Endodermal cell (in vitro differentiated cells): Measurements from ENCODE around the gene TMEM238L. TPM values are rescaled to one million over a fixed set of nuclear protein-coding genes. Genes with fewer than 3 reads are reported as not detected.

Source experiments
- DNase-seq: peaks from one replicate; pipeline ENCODE4 v3.0.0-alpha.2; 2017
- H3K27ac ChIP-seq: 2 replicates; pipeline ENCODE4 v1.5.1; 2013; ENCODE audit warnings: mild to moderate bottlenecking, low read depth, low read length, moderate library complexity
- H3K27me3 ChIP-seq: 2 replicates; pipeline ENCODE4 v1.6.1; 2013; ENCODE audit warnings: mild to moderate bottlenecking, low read length, moderate library complexity; ENCODE audit not compliant: insufficient read depth, control insufficient read depth, poor library complexity, severe bottlenecking
- H3K36me3 ChIP-seq: 2 replicates; pipeline ENCODE4 v1.7.0; 2013; ENCODE audit warnings: mild to moderate bottlenecking, low read length, moderate library complexity; ENCODE audit not compliant: control insufficient read depth, insufficient read depth
- H3K4me1 ChIP-seq: one replicate; pipeline ENCODE4 v1.7.0; 2013; ENCODE audit warnings: low read length; ENCODE audit not compliant: control insufficient read depth, insufficient read depth
- H3K4me3 ChIP-seq: 2 replicates; pipeline ENCODE4 v1.5.1; 2013; ENCODE audit warnings: mild to moderate bottlenecking, low read length, moderate library complexity
- H3K9ac ChIP-seq: 2 replicates; pipeline ENCODE4 v1.6.1; 2013; ENCODE audit warnings: mild to moderate bottlenecking, low read length, moderate library complexity; ENCODE audit not compliant: poor library complexity, severe bottlenecking; ENCODE audit errors: extremely low read depth
- H3K9me3 ChIP-seq: 2 replicates; pipeline ENCODE4 v1.6.1; 2013; ENCODE audit warnings: mild to moderate bottlenecking, low read length, moderate library complexity; ENCODE audit not compliant: control insufficient read depth
- H3K27ac Mint-ChIP-seq: 2 replicates; pipeline ENCODE4 v1.8.0; 2020; ENCODE audit warnings: mixed read lengths
- H3K27me3 Mint-ChIP-seq: 2 replicates; pipeline ENCODE4 v1.8.0; 2021; ENCODE audit warnings: mild to moderate bottlenecking, mixed read lengths; ENCODE audit not compliant: insufficient read depth
- H3K36me3 Mint-ChIP-seq: 2 replicates; pipeline ENCODE4 v1.8.0; 2020; ENCODE audit warnings: low read depth, mixed read lengths
- H3K4me1 Mint-ChIP-seq: 2 replicates; pipeline ENCODE4 v1.8.0; 2020; ENCODE audit warnings: mixed read lengths
- H3K4me3 Mint-ChIP-seq: 2 replicates; pipeline ENCODE4 v1.8.0; 2020; ENCODE audit warnings: mild to moderate bottlenecking, moderate library complexity, mixed read lengths
- H3K9me3 Mint-ChIP-seq: 2 replicates; pipeline ENCODE4 v1.8.0; 2020; ENCODE audit warnings: mild to moderate bottlenecking, mixed read lengths
- CTCF ChIP-seq: fragments of 200-600 bp; sonication (generic); conservative IDR thresholded peaks from 2 replicates; pipeline ENCODE4 v1.5.0; 2021; ENCODE audit warnings: antibody characterized with exemption, mild to moderate bottlenecking
- WGBS, 2 experiments: methylation state at CpG; one replicate each; pipeline versions ENCODE4 v1.1.5 to v1.1.7; 2013; ENCODE audit warnings: missing lambda C conversion rate in 2 of 2, mixed read lengths in 1 of 2; ENCODE audit not compliant: insufficient coverage in 1 of 2, insufficient read length in 1 of 2; 5-methylcytosine and 5-hydroxymethylcytosine counted together
- total RNA-seq, 2 donors: library from RNA; stranded (reverse); fragmentation: NEBNext Ultra II Directional in 1 of 2; extraction: Animal tissue kit (Norgen Biotek cat#: 25700) in 1 of 2; gene quantifications; 2 replicates in 1 of 2; 3 replicates in 1 of 2; pipeline ENCODE4 v1.2.1, GENCODE V29; 2021

TMEM238L gene
- total RNA-seq, 2 donors from 2014 or later: not detected

GRCh38 chr17:10824874-10825273, 21.0 kb upstream of the TMEM238L start:
- H3K27me3 ChIP-seq: no peaks in the 10 kb centered on the region
- H3K27ac Mint-ChIP-seq: no peak overlapping the region
- no peak overlapping the region for H3K4me3 Mint-ChIP-seq
- H3K9ac ChIP-seq: no peak overlapping the region
- no peaks in the 10 kb centered on the region for H3K9me3 Mint-ChIP-seq
- no peak overlapping the region for H3K4me3 ChIP-seq
- peaks cover 8% of the 10 kb centered on the region for H3K4me1 Mint-ChIP-seq
- no peaks in the 10 kb centered on the region for H3K36me3 Mint-ChIP-seq
- no peak for TF ChIP-seq CTCF
- H3K27ac ChIP-seq: no peak overlapping the region
- no peaks in the 10 kb centered on the region for H3K4me1 ChIP-seq
- no peaks in the 10 kb centered on the region for H3K9me3 ChIP-seq
- peaks cover 7% of the 10 kb centered on the region for H3K27me3 Mint-ChIP-seq
- WGBS, 2 experiments: 90 to 92% methylated on average over 7 of the region's 7 CpGs
- no peak for DNase-seq
- H3K36me3 ChIP-seq: no peaks in the 10 kb centered on the region

- H3K9me3 ChIP-seq: no peaks in the 10 kb centered on the region
- Mint-ChIP-seq H3K36me3 (no peaks in the 10 kb centered on the region), H3K27me3 (peaks cover 10% of the 10 kb centered on the region), H3K4me1 (peaks cover 1% of the 10 kb centered on the region), H3K4me3 (no peak overlapping the region), H3K27ac (no peak overlapping the region), H3K9me3 (no peaks in the 10 kb centered on the region)
- H3K27ac ChIP-seq: no peak overlapping the region
- TF ChIP-seq CTCF: no peak
- H3K36me3 ChIP-seq: no peaks in the 10 kb centered on the region
- H3K27me3 ChIP-seq: no peaks in the 10 kb centered on the region
- H3K9ac ChIP-seq: no peak overlapping the region
- no peak for DNase-seq
- H3K4me3 ChIP-seq: no peak overlapping the region
- no peaks in the 10 kb centered on the region for H3K4me1 ChIP-seq
Measured at GRCh38 chr17:10821770-10822169, 17.9 kb upstream of the TMEM238L start.

- Histone ChIP-seq H3K9me3 (no peaks in the 10 kb centered on the region), H3K27ac (no peak overlapping the region), H3K27me3 (no peaks in the 10 kb centered on the region), H3K4me1 (no peaks in the 10 kb centered on the region), H3K9ac (no peak overlapping the region), H3K4me3 (no peak overlapping the region), H3K36me3 (no peaks in the 10 kb centered on the region)
- WGBS, 2 experiments: 71 to 75% methylated on average over 1 to 4 of the region's 4 CpGs
- H3K27me3 Mint-ChIP-seq: peaks cover 10% of the 10 kb centered on the region
- no peak for TF ChIP-seq CTCF
- no peaks in the 10 kb centered on the region for H3K36me3 Mint-ChIP-seq
- H3K4me1 Mint-ChIP-seq: peaks cover 1% of the 10 kb centered on the region
- no peaks in the 10 kb centered on the region for H3K9me3 Mint-ChIP-seq
- no peak overlapping the region for H3K4me3 Mint-ChIP-seq
- no peak for DNase-seq
- no peak overlapping the region for H3K27ac Mint-ChIP-seq
Measured at GRCh38 chr17:10821054-10821453, 17.2 kb upstream of the TMEM238L start.
